T47D (cell line): ENCODE measurements around the gene RELN.

ENCODE experiments used
- DNase-seq, 2 experiments: peaks; one replicate each; pipeline versions ENCODE4 v3.0.0 to v3.0.0-alpha.2; 2011 to 2012; ENCODE audit warnings: low read depth in 1 of 2, low spot score in 1 of 2
- JUND ChIP-seq: IDR thresholded peaks from 2 replicates; pipeline ENCODE4 v1.6.1; 2012; ENCODE audit warnings: low read depth
- in situ Hi-C: cut with HindIII; loops from 2 replicates; pipeline ENCODE4 v1.10.0; 2016; ENCODE audit warnings: low sequenced_read_pairs, low pct_unique_long_range_greater_than_20kb

The RELN gene

DNA sequence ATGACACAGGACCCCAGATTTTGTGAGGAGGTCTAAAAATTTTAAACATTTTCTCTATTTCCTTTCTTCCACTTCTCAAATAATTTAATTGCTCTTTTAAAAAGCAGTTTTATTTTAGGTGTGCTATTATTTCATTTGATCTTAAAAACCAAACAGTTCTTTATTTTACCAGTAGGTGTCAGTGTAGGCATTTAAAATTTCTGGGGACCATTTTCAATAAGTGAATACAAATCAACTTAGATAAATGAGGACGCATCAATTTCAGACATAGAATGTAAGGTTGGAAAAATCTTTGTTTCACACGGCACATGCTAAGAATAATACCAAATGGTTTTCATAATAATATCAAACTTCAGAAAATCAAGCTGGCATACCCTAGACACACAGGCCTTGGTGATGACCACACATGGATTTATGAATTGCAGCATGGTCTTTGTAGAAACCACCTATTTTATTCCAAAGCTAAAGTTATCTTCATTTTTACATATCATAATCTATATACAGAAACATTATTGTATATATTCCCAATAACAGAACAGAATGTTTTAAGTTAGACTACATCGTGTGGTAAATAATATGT, 415.9 kb downstream of the RELN start:
- DNase-seq: peak in 1 of 2 experiments; percentile 49
- TF ChIP-seq JUND: no peak
- in situ Hi-C loops: no loop called here

DNA sequence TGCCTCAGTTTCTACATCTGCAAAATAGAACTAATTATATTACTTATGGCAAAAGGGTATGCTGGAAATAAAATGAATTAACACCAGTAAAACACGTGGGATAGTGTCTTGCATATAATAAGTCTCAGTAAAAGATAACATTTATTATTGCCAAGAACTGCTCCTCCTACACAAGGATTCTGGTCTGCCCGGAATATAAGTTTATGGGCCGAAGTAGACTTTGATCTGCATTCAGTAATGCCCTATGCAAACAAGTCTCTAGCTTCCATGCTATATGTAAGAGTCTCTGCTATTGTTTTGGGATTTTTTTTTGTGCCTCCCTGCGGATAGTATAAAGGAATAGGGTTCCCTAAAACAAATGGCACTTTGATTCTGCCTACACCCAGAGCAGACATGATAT, 417.9 kb downstream of the RELN start:
- no peak for DNase-seq
- no peak for TF ChIP-seq JUND
- in situ Hi-C loops: no loop called here

GRCh38 chr7:103569621-103570305, 419.7 kb downstream of the RELN start:
- in situ Hi-C loops: no loop called here
- TF ChIP-seq JUND: no peak

DNA sequence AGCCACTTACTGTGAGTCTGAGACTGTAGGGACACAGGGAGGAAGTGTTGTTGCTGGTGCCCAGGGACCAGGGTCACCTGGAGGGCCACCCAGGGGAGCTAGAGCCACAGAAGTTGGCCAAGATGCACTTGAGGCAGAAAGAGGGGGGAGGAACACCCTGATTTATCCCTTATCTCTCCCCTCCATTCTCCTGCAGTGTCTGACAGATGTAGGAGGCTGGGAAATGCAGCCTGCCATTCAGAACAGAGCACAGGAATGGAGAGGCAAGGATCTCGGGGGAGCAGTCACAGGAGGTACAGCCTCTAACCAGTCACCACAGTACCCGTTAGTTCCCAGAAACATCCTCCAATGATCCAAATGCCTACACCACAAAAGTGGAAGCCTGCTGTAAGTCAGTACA, 425.0 kb downstream of the RELN start:
- no peak for TF ChIP-seq JUND
- no peak for DNase-seq
- in situ Hi-C loops: no loop called here

More at GRCh38 chr7:103569621-103570305, 419.7 kb downstream of the RELN start:
- no peak for DNase-seq

GRCh38 chr7:103560136-103560535, 429.3 kb downstream of the RELN start:
- no peak for TF ChIP-seq JUND
- no peak for DNase-seq
- in situ Hi-C loops: no loop called here

DNA sequence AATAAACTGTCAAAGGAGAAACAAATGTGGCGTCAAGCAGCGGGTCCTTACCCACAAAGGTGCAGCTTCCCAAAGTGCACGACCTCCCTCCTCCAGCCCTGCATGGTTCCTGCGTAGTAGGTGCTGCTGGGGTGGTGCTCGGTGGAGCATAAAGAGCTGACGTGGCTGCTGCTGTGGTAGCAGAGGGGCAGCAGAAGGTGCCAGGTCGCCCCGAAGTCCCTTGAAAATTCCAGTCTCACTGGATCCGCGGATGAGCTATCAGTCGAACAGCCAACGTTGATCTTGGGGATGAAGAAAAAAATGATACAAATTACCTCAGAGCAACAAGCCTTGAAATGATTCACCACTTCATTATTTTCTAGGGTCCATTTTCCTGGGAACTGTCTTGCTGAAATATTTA, 438.4 kb downstream of the RELN start:
- TF ChIP-seq JUND: no peak
- DNase-seq: no peak
- in situ Hi-C loops: no loop called here

GRCh38 chr7:103549786-103550185, 439.7 kb downstream of the RELN start:
- in situ Hi-C loops: no loop called here

GRCh38 chr7:103547451-103548284, 441.8 kb downstream of the RELN start:
- in situ Hi-C loops: no loop called here
- no peak for TF ChIP-seq JUND
- DNase-seq: no peak

More at GRCh38 chr7:103549786-103550185, 439.7 kb downstream of the RELN start:
- DNase-seq: no peak
- TF ChIP-seq JUND: no peak

GRCh38 chr7:103542470-103542869, 447.0 kb downstream of the RELN start:
- no peak for TF ChIP-seq JUND
- DNase-seq: no peak
- in situ Hi-C loops: no loop called here

DNA sequence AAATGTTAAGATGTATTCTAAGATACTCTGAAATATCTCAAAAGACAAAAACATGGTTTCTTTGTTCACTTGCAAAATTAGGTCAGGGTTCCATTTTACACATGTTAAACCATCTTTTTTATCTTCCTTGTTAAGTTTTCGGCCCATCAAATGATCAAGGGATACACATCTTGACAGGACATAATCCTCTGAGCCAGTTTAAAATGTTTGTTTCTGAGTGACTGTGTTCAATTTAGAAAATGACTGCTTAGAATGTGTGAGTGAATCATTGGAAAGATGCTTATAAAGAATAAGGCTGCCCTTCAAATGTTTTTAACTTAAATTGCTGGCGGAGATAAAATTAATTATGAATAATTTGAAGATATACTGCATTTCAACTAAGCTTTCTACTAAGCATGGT, 447.5 kb downstream of the RELN start:
- TF ChIP-seq JUND: no peak
- in situ Hi-C loops: no loop called here
- no peak for DNase-seq

DNA sequence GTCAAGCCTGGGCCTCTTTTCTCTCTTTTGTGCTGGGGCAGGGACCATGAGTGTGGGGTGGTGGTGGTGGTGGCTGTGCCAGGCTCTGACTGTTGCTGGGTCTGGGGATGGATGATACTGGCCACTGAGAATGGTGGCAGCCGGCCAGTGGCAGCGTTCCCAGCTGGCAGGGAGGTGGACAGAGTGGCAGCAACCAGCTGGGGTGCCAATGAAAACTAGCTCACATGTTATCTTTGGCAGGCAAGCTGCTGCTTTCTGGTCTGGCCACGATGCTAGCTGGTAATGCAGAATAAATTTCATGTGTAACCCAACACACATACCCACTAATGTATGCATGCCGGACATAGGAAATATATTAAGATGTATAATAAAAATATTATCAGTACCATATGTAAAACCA, 448.4 kb downstream of the RELN start:
- in situ Hi-C loops: no loop called here
- no peak for DNase-seq

GRCh38 chr7:103540338-103540737, 449.1 kb downstream of the RELN start:
- in situ Hi-C loops: no loop called here
- TF ChIP-seq JUND: no peak
- no peak for DNase-seq

More for the DNA sequence above, 448.4 kb downstream of the RELN start:
- TF ChIP-seq JUND: no peak

- in situ Hi-C loops: no loop called here
- DNase-seq: no peak
- TF ChIP-seq JUND: no peak
Observed at GRCh38 chr7:103539875-103540274, 449.6 kb downstream of the RELN start.
